ENCODE data around the gene EZR. TPM values are rescaled to one million over a fixed set of nuclear protein-coding genes. Genes with fewer than 3 reads are reported as not detected.
A peak's percentile ranks its signal among the peaks of the same experiment; 100 is the strongest.

The EZR gene
- total and polyA plus RNA-seq, 8 donors: 69.5 to 317 (median 218) TPM

GRCh38 chr6:158786645-158787304, 32.4 kb downstream of the EZR start:
- Histone ChIP-seq H3K27me3 (no peaks in the 10 kb centered on the region), H3K4me3 (no peak overlapping the region), H3K27ac (peak overlapping the region in 2 of 5 donors; percentile 26 to 44), H3K4me1 (peaks cover 21 to 76% (median 33%) of the 10 kb centered on the region in 4 donors), H3K9me3 (no peaks in the 10 kb centered on the region), H3K36me3 (peaks cover 65 to 78% (median 75%) of the 10 kb centered on the region in 4 donors)
- WGBS, 5 donors: 37 to 66% (median 46%) methylated on average over 6 of the region's 6 CpGs
- intact Hi-C loops (cut with DNase I; ENCODE audit: low total_unique reads): no loop called here
- peak in 1 of 2 donors; percentile 27 for DNase-seq
- peak in 2 of 3 donors; percentile 8 to 57 for TF ChIP-seq POLR2AphosphoS5 (IDR thresholded peaks at IDR 0.05)
- no peak for TF ChIP-seq POLR2A (IDR thresholded peaks at IDR 0.05)
- TF ChIP-seq EP300 (IDR thresholded peaks at IDR 0.05): no peak
- no peak for TF ChIP-seq CTCF (IDR thresholded peaks at IDR 0.05)

GRCh38 chr6:158785036-158785435, 34.1 kb downstream of the EZR start:
- 81 to 88% (median 86%) methylated on average over 6 to 12 of the region's 12 CpGs for WGBS, 5 donors
- Histone ChIP-seq H3K4me3 (no peak overlapping the region), H3K27ac (peak overlapping the region in 1 of 5 donors; percentile 4), H3K36me3 (peaks cover 74 to 95% (median 93%) of the 10 kb centered on the region in 4 donors), H3K4me1 (peaks cover 26 to 73% (median 38%) of the 10 kb centered on the region in 4 donors), H3K27me3 (no peaks in the 10 kb centered on the region), H3K9me3 (no peaks in the 10 kb centered on the region)
- intact Hi-C loops (cut with DNase I; ENCODE audit: low total_unique reads): no loop called here
- no peak for TF ChIP-seq POLR2A (IDR thresholded peaks at IDR 0.05)
- TF ChIP-seq CTCF (IDR thresholded peaks at IDR 0.05): no peak
- no peak for TF ChIP-seq EP300 (IDR thresholded peaks at IDR 0.05)
- TF ChIP-seq POLR2AphosphoS5 (IDR thresholded peaks at IDR 0.05): no peak
- peak in 1 of 2 donors; percentile 7 for DNase-seq

GRCh38 chr6:158784505-158784904, 34.7 kb downstream of the EZR start:
- WGBS, 5 donors: 70 to 85% (median 82%) methylated on average over 6 of the region's 6 CpGs
- no peak overlapping the region for H3K4me3 ChIP-seq
- DNase-seq: peak in 1 of 2 donors; percentile 24
- H3K36me3 ChIP-seq: peaks cover 74 to 100% (median 98%) of the 10 kb centered on the region in 4 donors
- no peak for TF ChIP-seq CTCF (IDR thresholded peaks at IDR 0.05)
- TF ChIP-seq POLR2A (IDR thresholded peaks at IDR 0.05): no peak
- no peak for TF ChIP-seq POLR2AphosphoS5 (IDR thresholded peaks at IDR 0.05)
- TF ChIP-seq EP300 (IDR thresholded peaks at IDR 0.05): no peak
- H3K27me3 ChIP-seq: no peaks in the 10 kb centered on the region
- peaks cover 26 to 68% (median 37%) of the 10 kb centered on the region in 4 donors for H3K4me1 ChIP-seq
- H3K27ac ChIP-seq: no peak overlapping the region
- intact Hi-C loops (cut with DNase I; ENCODE audit: low total_unique reads): no loop called here
- no peaks in the 10 kb centered on the region for H3K9me3 ChIP-seq

GRCh38 chr6:158783851-158784250, 35.3 kb downstream of the EZR start:
- no peak overlapping the region for H3K4me3 ChIP-seq
- no peak for TF ChIP-seq EP300 (IDR thresholded peaks at IDR 0.05)
- TF ChIP-seq POLR2AphosphoS5 (IDR thresholded peaks at IDR 0.05): no peak
- TF ChIP-seq POLR2A (IDR thresholded peaks at IDR 0.05): no peak
- no peak for TF ChIP-seq CTCF (IDR thresholded peaks at IDR 0.05)
- WGBS, 5 donors: 84 to 93% (median 90%) methylated on average over 5 of the region's 5 CpGs
- H3K36me3 ChIP-seq: peaks cover 71 to 100% (median 100%) of the 10 kb centered on the region in 4 donors
- intact Hi-C loops (cut with DNase I; ENCODE audit: low total_unique reads): no loop called here
- H3K27me3 ChIP-seq: no peaks in the 10 kb centered on the region
- H3K9me3 ChIP-seq: no peaks in the 10 kb centered on the region
- no peak overlapping the region for H3K27ac ChIP-seq
- DNase-seq: peak in 1 of 2 donors; percentile 11
- peaks cover 26 to 61% (median 38%) of the 10 kb centered on the region in 4 donors for H3K4me1 ChIP-seq
